Measurements from ENCODE around the gene CTNND2.

GRCh38 chr5:11128021-11128420 lies 776.2 kb downstream of the CTNND2 start:
- TF ChIP-seq POLR2AphosphoS5 (IDR thresholded peaks at IDR 0.05): no peak
- no peak for TF ChIP-seq CTCF (IDR thresholded peaks at IDR 0.05)
- TF ChIP-seq POLR2A (IDR thresholded peaks at IDR 0.05): no peak
- no peak for TF ChIP-seq EP300 (IDR thresholded peaks at IDR 0.05)
